ENCODE data around the gene OSBPL9. TPM values are rescaled to one million over a fixed set of nuclear protein-coding genes. Genes with fewer than 3 reads are reported as not detected.

The OSBPL9 gene
- total RNA-seq, 1 donor from 2014 or later: 91.2 TPM

- H3K9me3 Mint-ChIP-seq (ENCODE audit: unreplicated experiment): no peaks in the 10 kb centered on the region
- no peaks in the 10 kb centered on the region for H3K27me3 Mint-ChIP-seq (ENCODE audit: unreplicated experiment)
- no peak for TF ChIP-seq CTCF (IDR thresholded peaks at IDR 0.05; ENCODE audit: unreplicated experiment)
- no peaks in the 10 kb centered on the region for H3K4me1 Mint-ChIP-seq (ENCODE audit: unreplicated experiment)
- DNase-seq (ENCODE audit: low spot score): no peak
- no peak overlapping the region for H3K4me3 Mint-ChIP-seq (ENCODE audit: unreplicated experiment)
- H3K27ac Mint-ChIP-seq (ENCODE audit: unreplicated experiment): no peak overlapping the region
- peaks cover 7% of the 10 kb centered on the region for H3K36me3 Mint-ChIP-seq (ENCODE audit: low read depth, unreplicated experiment)
Observed at GRCh38 chr1:51837243-51837642, 220.4 kb downstream of the OSBPL9 start.

Small RNA genes within 50 kb of the gene (microRNA-seq; reads per million reads assigned to microRNA genes)
- not detected for gene MIR761 (ENCODE audit: unreplicated experiment)

Other genes starting within 250 kb of the OSBPL9 start
- gene EPS15, start 97.8 kb upstream of the OSBPL9 start, total RNA-seq (ENCODE audit: unreplicated experiment): 120 TPM